HUES6 (cell line): ENCODE data around the gene KRTAP13-2.

Experiments
- H3K27ac ChIP-seq: 2 replicates; pipeline ENCODE4 v1.7.0; 2013; ENCODE audit warnings: low read depth, mild to moderate bottlenecking, low read length, inconsistent platforms
- H3K27me3 ChIP-seq: 2 replicates; pipeline ENCODE4 v1.6.1; 2013; ENCODE audit warnings: low read length; ENCODE audit not compliant: control insufficient read depth, insufficient read depth
- H3K36me3 ChIP-seq: 2 replicates; pipeline ENCODE4 v1.6.1; 2013; ENCODE audit warnings: low read length; ENCODE audit not compliant: control insufficient read depth, insufficient read depth
- H3K4me1 ChIP-seq: 2 replicates; pipeline ENCODE4 v1.6.1; 2013; ENCODE audit warnings: low read length; ENCODE audit not compliant: control insufficient read depth, insufficient read depth
- H3K4me3 ChIP-seq: 2 replicates; pipeline ENCODE4 v1.5.1; 2013; ENCODE audit warnings: low read depth, low read length
- H3K9ac ChIP-seq: one replicate; pipeline ENCODE4 v1.6.1; 2013; ENCODE audit warnings: mild to moderate bottlenecking, low read length
- H3K9me3 ChIP-seq: 2 replicates; pipeline ENCODE4 v1.6.1; 2013; ENCODE audit warnings: low read depth, low read length; ENCODE audit not compliant: control insufficient read depth, insufficient read depth

Gene KRTAP13-2

DNA sequence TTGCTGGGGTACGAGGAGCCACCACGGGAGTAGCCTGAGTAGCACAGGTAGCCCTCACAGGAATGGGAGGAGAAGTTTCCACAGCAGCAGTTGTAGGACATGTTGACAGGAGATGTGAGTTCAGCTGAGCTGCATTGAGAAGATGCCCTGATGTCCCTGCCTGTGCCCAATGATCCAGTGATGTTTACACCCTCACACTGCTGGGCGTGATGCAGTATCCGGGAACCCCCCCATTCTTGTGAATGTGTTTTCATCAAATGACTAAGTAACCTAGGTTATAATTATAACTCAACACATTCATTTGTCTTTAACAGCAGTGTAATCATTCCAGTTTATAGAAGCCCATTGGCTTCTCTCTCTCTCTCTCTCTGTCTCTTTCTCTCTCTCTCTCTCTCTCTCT, 23.6 kb downstream of the KRTAP13-2 start, which contains the start of gene KRTAP23-1:
KRTAP23-1 (minus strand) TSS at position 101 of the 400 bp plus-strand sequence; CDS start at position 101, 0 bp downstream.
- Histone ChIP-seq H3K27me3 (no peaks in the 10 kb centered on the region), H3K9me3 (no peaks in the 10 kb centered on the region), H3K4me1 (peaks cover 8% of the 10 kb centered on the region), H3K36me3 (no peaks in the 10 kb centered on the region), H3K4me3 (no peak within 1 kb of the TSS), H3K9ac (no peak within 1 kb of the TSS), H3K27ac (no peak within 1 kb of the TSS)

DNA sequence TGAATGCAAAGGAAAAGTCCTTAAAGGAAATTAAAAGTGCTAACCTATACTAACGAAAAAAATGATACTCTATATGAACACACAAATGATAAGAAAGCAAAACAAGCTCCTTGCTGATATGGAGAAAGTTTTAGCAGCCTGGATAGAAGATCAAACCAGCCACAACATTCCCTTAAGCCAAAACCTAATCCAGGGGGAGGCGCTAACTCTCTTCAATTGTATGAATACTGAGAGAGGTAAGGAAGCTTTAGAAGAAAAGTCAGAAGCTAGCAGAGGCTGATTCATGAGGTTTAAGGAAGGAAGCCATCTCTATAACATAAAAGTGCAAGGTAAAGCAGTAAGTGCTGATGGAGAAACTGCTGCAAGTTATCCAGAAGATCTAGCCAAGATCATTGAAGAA, 27.1 kb downstream of the KRTAP13-2 start:
- Histone ChIP-seq H3K36me3 (no peaks in the 10 kb centered on the region), H3K4me3 (no peak overlapping the region), H3K9ac (no peak overlapping the region), H3K27me3 (no peaks in the 10 kb centered on the region), H3K9me3 (no peaks in the 10 kb centered on the region), H3K4me1 (peaks cover 6% of the 10 kb centered on the region), H3K27ac (no peak overlapping the region)

DNA sequence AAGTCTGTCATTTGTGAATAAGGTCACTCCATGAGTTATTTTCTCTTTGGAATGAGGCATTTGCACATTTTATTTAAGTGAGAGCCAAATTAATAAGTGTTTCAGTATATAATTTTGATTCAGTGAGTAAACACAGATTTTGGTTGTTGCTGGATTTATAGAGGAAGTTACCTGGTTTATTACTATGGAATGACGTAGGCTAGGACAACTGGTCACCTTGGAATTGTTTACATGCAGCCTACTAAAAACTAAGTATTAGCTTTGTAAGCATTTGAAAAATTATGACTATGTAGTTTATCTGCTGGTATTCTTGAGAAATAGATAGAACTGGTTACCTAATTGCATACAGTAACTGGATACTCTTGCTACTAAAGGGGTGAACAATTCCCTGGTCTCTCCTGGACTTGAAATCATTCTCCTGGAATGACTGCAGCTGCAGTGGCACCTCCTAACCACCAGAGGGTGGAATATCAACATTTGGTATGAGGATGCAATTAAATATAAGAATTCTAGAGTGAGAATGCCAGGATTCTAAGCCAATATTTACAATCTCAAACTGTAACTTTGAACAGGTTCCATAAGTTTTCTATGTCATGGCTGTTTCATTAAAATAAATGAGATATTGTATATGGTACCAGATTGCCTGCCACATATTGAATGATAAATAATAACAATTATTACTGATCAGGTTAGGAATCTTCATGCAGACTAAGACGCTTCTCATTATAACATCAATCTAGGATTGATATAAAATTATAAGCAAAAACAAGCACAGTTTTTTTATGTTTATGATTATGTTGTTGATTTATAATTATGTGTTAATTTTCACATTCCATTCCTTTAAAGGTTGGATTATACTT, 31.1 kb downstream of the KRTAP13-2 start:
- Histone ChIP-seq H3K27me3 (no peaks in the 10 kb centered on the region), H3K4me3 (no peak overlapping the region), H3K9ac (no peak overlapping the region), H3K36me3 (no peaks in the 10 kb centered on the region), H3K4me1 (no peaks in the 10 kb centered on the region), H3K9me3 (no peaks in the 10 kb centered on the region), H3K27ac (no peak overlapping the region)

DNA sequence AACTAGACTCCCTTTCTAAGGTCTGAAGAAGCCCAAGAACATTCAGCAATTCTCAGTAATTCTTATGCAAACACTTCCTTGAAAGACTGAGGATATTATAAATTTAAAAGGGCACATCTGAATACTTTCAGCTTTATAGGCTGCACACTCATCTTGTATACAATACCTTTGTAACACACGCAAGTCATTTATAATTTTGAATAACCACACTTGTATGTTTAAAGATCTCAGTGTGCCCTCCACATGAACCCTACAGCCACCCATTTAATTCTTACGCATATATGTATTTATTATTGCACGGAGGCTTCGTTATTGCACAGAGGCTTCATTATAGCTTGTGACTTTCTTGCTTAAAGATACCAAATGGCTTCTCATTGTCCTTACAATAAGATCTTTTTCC, 33.4 kb downstream of the KRTAP13-2 start:
- no peaks in the 10 kb centered on the region for H3K36me3 ChIP-seq
- no peaks in the 10 kb centered on the region for H3K4me1 ChIP-seq
- H3K9ac ChIP-seq: no peak overlapping the region
- H3K27me3 ChIP-seq: no peaks in the 10 kb centered on the region
- no peak overlapping the region for H3K27ac ChIP-seq
- no peak overlapping the region for H3K4me3 ChIP-seq
- no peaks in the 10 kb centered on the region for H3K9me3 ChIP-seq

DNA sequence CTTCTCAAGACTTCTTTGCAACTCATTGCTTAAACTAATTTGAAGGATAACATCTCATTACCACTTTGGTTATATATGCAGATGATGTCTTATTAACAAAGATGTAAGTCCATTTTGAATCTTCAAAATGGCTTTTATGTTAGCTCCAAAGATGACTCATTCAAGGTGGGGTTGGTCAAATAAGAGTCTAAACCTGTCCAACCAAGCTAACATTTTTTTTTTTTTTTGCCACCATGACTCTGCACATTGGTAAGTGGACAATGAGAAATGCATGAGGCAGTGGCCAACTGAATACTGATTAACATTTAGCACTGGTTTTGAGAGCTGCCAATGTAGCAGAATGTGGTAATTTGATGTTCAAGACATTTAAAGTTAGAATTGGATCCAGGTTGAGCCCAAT, 34.3 kb downstream of the KRTAP13-2 start:
- H3K27ac ChIP-seq: no peak overlapping the region
- H3K4me3 ChIP-seq: no peak overlapping the region
- no peaks in the 10 kb centered on the region for H3K4me1 ChIP-seq
- H3K9me3 ChIP-seq: no peaks in the 10 kb centered on the region
- H3K36me3 ChIP-seq: no peaks in the 10 kb centered on the region
- H3K9ac ChIP-seq: no peak overlapping the region
- no peaks in the 10 kb centered on the region for H3K27me3 ChIP-seq

DNA sequence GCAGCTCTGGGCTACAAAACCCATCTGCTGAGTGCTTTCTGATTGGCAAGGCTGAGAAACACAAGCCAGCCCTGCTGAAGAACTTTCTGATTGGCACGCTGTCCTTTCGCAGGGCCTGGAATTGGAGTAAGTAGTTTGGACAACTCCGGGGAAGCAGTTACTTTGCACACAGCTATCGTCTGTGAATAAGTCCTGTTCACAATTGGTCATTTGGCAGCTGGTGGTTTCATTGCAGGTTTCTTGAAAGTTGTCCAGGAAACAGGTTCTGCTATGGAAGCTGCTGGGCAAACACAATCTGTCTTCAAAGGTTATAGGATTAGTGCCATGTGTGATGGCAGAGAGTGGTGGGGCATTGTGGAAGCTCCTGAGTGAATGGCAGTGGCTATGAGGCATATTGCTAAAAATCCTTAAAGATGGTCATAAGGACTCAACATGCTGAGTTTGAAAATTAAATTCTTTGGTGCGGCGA, 34.8 kb downstream of the KRTAP13-2 start, which contains the start of gene KRTAP27-1:
KRTAP27-1 (minus strand) TSS at position 419 of the 469 bp plus-strand sequence; CDS start at position 393, 26 bp downstream.
- Histone ChIP-seq H3K27me3 (no peaks in the 10 kb centered on the region), H3K4me1 (no peaks in the 10 kb centered on the region), H3K9ac (no peak within 1 kb of the TSS), H3K4me3 (no peak within 1 kb of the TSS), H3K27ac (no peak within 1 kb of the TSS), H3K9me3 (no peaks in the 10 kb centered on the region), H3K36me3 (no peaks in the 10 kb centered on the region)

DNA sequence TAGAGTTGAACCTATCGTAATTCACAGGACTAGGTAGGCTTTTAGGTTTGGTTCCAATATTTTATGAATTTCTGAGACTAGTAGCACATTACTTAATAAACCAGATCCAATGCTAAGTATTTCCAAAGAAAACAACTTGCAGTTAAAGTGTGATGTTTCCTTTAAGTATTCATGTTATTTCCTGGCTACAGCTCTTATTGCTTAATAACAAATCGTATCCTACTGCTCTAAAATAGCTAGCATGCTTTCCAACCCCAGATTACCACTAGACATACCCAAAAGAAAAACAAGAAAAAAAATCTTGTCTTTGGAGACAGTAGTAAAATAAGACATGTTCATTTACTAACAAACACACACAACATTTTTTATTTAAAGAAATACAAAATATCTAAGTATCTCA, 35.5 kb downstream of the KRTAP13-2 start:
- Histone ChIP-seq H3K9ac (no peak overlapping the region), H3K36me3 (no peaks in the 10 kb centered on the region), H3K4me3 (no peak overlapping the region), H3K9me3 (no peaks in the 10 kb centered on the region), H3K27ac (no peak overlapping the region), H3K4me1 (no peaks in the 10 kb centered on the region), H3K27me3 (no peaks in the 10 kb centered on the region)

DNA sequence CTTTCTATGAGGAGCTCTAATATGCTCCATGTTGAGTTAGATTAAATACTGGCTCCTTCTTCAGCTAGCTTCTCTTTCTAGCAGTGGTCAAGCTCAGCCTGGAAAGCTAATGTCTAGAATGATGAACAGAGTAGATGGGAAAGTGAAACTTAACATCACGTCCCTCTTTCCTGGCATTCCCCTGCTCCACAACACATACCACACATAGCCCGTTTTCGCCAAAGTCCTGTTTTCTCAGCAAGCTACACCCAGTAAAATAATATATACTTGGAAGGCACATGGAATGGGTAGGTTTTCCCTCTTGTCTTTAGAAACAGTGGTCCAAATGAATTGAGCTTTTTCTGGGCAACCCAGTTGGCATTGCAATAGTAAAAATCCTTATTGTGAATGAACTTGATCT, 38.3 kb downstream of the KRTAP13-2 start:
- Histone ChIP-seq H3K9ac (no peak overlapping the region), H3K4me1 (no peaks in the 10 kb centered on the region), H3K27ac (no peak overlapping the region), H3K9me3 (no peaks in the 10 kb centered on the region), H3K4me3 (no peak overlapping the region), H3K27me3 (no peaks in the 10 kb centered on the region), H3K36me3 (no peaks in the 10 kb centered on the region)

DNA sequence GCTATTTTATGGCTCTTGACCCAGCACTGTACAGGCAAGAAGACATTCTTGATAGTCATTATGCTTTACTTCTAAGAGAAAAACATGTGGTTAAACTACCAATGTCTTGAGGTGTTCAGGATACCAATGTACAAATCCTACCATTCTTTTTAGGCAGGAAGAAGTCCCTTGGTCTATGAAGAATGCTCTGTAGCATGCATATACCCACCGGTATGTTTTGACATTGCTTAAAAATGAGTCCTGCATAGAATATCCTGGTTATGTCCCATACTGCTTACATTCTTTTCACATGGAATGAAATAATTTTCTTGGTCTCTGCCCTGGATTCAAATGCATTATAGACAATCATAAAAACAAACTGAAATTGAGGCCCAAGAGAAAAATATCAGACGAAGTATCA, 39.4 kb downstream of the KRTAP13-2 start:
- H3K4me3 ChIP-seq: no peak overlapping the region
- no peak overlapping the region for H3K9ac ChIP-seq
- no peaks in the 10 kb centered on the region for H3K9me3 ChIP-seq
- H3K36me3 ChIP-seq: no peaks in the 10 kb centered on the region
- H3K4me1 ChIP-seq: no peaks in the 10 kb centered on the region
- H3K27ac ChIP-seq: no peak overlapping the region
- no peaks in the 10 kb centered on the region for H3K27me3 ChIP-seq

DNA sequence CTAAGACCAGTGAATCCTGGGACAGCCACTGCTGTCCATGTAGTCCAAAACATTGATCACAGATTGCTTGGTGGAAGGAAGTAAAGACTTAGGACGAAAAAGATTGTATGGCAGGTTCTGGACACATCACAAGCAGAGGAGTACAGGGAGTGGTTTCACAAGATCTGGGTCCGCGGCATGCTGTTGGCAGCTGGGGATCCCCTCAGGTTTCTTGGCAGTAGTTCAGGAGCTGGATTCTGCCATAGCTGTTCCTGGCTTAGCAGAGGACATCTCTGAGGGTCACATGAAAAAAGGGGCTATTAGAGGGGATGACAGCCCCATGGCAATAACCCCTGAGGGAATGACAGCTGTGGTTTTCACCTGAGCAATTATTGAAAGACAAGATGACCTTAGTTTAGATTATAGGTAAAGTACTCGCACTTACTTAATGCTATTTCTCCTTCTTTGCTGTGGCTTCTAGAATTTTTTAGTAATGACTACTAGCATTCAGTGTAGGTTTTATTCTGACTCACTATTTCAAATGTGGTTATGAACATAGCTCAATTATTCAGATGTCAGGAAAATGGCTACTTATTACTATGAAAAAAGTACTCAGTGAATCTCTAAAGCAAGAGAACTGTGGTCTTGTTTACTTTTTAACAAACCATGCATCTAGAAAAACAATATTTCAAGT, 42.7 kb downstream of the KRTAP13-2 start:
- no peaks in the 10 kb centered on the region for H3K4me1 ChIP-seq
- 0 out of 2 replicates have a peak, but pooled peaks cover 3% of the 10 kb centered on the region for H3K9me3 ChIP-seq
- H3K9ac ChIP-seq: no peak overlapping the region
- no peaks in the 10 kb centered on the region for H3K27me3 ChIP-seq
- H3K27ac ChIP-seq: no peak overlapping the region
- no peak overlapping the region for H3K4me3 ChIP-seq
- H3K36me3 ChIP-seq: no peaks in the 10 kb centered on the region

DNA sequence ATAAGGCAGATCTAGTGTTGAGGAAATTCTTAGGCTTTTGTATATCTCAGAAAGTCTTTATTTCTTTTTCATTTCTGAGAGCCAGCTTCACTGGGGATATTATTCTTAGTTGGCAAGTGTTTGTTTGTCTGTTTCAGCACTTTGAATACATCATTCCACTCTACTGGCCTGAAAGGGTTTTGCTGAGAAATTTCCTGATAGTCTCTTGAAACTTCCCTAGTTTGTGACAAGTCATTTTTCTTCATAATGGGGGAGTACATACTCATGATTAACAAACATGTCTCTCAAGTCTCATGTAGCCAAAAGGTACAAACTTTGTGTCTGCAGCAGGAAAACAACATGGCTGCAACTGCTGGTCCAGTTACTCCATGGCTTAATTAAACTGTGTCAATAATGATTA, 45.7 kb downstream of the KRTAP13-2 start:
- Histone ChIP-seq H3K27ac (no peak overlapping the region), H3K9ac (no peak overlapping the region), H3K9me3 (0 out of 2 replicates have a peak, but pooled peaks cover 3% of the 10 kb centered on the region), H3K4me3 (no peak overlapping the region), H3K36me3 (no peaks in the 10 kb centered on the region), H3K27me3 (no peaks in the 10 kb centered on the region), H3K4me1 (no peaks in the 10 kb centered on the region)
